PFSK-1 (cell line): ENCODE measurements around the gene VGLL3.

Experiments used
- POLR2AphosphoS5 ChIP-seq: IDR thresholded peaks from 2 replicates; pipeline ENCODE4 v1.6.1; 2012; ENCODE audit warnings: low read depth, mild to moderate bottlenecking, control low read depth, low read length, moderate library complexity
- TAF1 ChIP-seq: IDR thresholded peaks from 2 replicates; pipeline ENCODE4 v1.6.1; 2012; ENCODE audit warnings: low read length, control low read depth, borderline replicate concordance; ENCODE audit not compliant: insufficient read depth
- TF ChIP-seq, protein P1 (sequence below), 2 experiments: IDR thresholded peaks; 2 replicates each; pipeline versions ENCODE4 v1.6.1 to v1.8.0; 2011 to 2012; ENCODE audit warnings: low read depth in 2 of 2, low read length in 2 of 2, control low read depth in 1 of 2, inconsistent platforms in 1 of 2, mild to moderate bottlenecking in 1 of 2, moderate library complexity in 1 of 2; ENCODE audit not compliant: insufficient read depth in 1 of 2

- TF ChIP-seq POLR2AphosphoS5 = no peak
- TF ChIP-seq, protein P1, sequence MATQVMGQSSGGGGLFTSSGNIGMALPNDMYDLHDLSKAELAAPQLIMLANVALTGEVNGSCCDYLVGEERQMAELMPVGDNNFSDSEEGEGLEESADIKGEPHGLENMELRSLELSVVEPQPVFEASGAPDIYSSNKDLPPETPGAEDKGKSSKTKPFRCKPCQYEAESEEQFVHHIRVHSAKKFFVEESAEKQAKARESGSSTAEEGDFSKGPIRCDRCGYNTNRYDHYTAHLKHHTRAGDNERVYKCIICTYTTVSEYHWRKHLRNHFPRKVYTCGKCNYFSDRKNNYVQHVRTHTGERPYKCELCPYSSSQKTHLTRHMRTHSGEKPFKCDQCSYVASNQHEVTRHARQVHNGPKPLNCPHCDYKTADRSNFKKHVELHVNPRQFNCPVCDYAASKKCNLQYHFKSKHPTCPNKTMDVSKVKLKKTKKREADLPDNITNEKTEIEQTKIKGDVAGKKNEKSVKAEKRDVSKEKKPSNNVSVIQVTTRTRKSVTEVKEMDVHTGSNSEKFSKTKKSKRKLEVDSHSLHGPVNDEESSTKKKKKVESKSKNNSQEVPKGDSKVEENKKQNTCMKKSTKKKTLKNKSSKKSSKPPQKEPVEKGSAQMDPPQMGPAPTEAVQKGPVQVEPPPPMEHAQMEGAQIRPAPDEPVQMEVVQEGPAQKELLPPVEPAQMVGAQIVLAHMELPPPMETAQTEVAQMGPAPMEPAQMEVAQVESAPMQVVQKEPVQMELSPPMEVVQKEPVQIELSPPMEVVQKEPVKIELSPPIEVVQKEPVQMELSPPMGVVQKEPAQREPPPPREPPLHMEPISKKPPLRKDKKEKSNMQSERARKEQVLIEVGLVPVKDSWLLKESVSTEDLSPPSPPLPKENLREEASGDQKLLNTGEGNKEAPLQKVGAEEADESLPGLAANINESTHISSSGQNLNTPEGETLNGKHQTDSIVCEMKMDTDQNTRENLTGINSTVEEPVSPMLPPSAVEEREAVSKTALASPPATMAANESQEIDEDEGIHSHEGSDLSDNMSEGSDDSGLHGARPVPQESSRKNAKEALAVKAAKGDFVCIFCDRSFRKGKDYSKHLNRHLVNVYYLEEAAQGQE (IDR thresholded peaks at IDR 0.05; ENCODE audit: insufficient read depth in 1 of 2, low read depth in 2 of 2, low read length in 2 of 2) = no peak
- no peak for TF ChIP-seq TAF1
Observed at GRCh38 chr3:86986671-86987420, 4.1 kb downstream of the VGLL3 start.
